Measurements from ENCODE around the gene PECR. TPM values are rescaled to one million over a fixed set of nuclear protein-coding genes. Genes with fewer than 3 reads are reported as not detected.
A peak's percentile ranks its signal among the peaks of the same experiment; 100 is the strongest.

The PECR gene
- total and polyA plus RNA-seq, 2 of the 13 experiments (the other 11 are each of a cell fraction or from before 2014, with no cell fraction given) = 151 to 153 TPM

GRCh38 chr2:216108967-216109921, 27.6 kb upstream of the PECR start, which contains the start of gene XRCC5 (continued):
- TF ChIP-seq ZC3H4 (CRISPR knock-in tag; IDR thresholded peaks at IDR 0.05; ENCODE audit: borderline replicate concordance) (no peak), ZNF788 (CRISPR knock-in tag; IDR thresholded peaks at IDR 0.05; ENCODE audit: borderline replicate concordance) (peak; percentile 99), FOXJ3 (CRISPR knock-in tag; IDR thresholded peaks at IDR 0.05; ENCODE audit: borderline replicate concordance) (peak; percentile 77; the same call in 1 of the 2 replicates), MAFG (CRISPR knock-in tag; IDR thresholded peaks at IDR 0.05) (no peak), ZNF841 (CRISPR knock-in tag; IDR thresholded peaks at IDR 0.05; ENCODE audit: borderline replicate concordance) (no peak), MTF1 (CRISPR knock-in tag; IDR thresholded peaks at IDR 0.05) (no peak), CEBPZ (IDR thresholded peaks at IDR 0.05; ENCODE audit: low read length) (no peak), ZNF713 (CRISPR knock-in tag; IDR thresholded peaks at IDR 0.05) (peak; percentile 87; the same call in 1 of the 2 replicates), HNF4A (CRISPR knock-in tag; IDR thresholded peaks at IDR 0.05) (peak; percentile 16; the same call in 1 of the 2 replicates), ZNF274 (CRISPR knock-in tag; IDR thresholded peaks at IDR 0.05) (peak; percentile 96), ZSCAN21 (CRISPR knock-in tag; IDR thresholded peaks at IDR 0.05; ENCODE audit: borderline replicate concordance) (peak; percentile 77), HINFP (CRISPR knock-in tag; IDR thresholded peaks at IDR 0.05; ENCODE audit: low read depth) (0 out of 2 replicates have a peak, but pooled peaks have one; percentile 81), KDM1A (CRISPR knock-in tag; IDR thresholded peaks at IDR 0.05) (no peak), SP5 (CRISPR knock-in tag; IDR thresholded peaks at IDR 0.05; ENCODE audit: borderline replicate concordance, low read depth) (peak; percentile 78), SKI (IDR thresholded peaks at IDR 0.05; ENCODE audit: partially characterized antibody) (no peak), GPN1 (CRISPR knock-in tag; IDR thresholded peaks at IDR 0.05; ENCODE audit: borderline replicate concordance) (no peak), ZNF572 (CRISPR knock-in tag; IDR thresholded peaks at IDR 0.05) (peak; percentile 97), GZF1 (CRISPR knock-in tag; IDR thresholded peaks at IDR 0.05) (peak; percentile 89; the same call in 1 of the 2 replicates)
- TF ChIP-seq, protein P1, sequence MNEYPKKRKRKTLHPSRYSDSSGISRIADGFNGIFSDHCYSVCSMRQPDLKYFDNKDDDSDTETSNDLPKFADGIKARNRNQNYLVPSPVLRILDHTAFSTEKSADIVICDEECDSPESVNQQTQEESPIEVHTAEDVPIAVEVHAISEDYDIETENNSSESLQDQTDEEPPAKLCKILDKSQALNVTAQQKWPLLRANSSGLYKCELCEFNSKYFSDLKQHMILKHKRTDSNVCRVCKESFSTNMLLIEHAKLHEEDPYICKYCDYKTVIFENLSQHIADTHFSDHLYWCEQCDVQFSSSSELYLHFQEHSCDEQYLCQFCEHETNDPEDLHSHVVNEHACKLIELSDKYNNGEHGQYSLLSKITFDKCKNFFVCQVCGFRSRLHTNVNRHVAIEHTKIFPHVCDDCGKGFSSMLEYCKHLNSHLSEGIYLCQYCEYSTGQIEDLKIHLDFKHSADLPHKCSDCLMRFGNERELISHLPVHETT (CRISPR knock-in tag; conservative IDR thresholded peaks at IDR 0.05) = peak; percentile 95
- TF ChIP-seq, protein P2, sequence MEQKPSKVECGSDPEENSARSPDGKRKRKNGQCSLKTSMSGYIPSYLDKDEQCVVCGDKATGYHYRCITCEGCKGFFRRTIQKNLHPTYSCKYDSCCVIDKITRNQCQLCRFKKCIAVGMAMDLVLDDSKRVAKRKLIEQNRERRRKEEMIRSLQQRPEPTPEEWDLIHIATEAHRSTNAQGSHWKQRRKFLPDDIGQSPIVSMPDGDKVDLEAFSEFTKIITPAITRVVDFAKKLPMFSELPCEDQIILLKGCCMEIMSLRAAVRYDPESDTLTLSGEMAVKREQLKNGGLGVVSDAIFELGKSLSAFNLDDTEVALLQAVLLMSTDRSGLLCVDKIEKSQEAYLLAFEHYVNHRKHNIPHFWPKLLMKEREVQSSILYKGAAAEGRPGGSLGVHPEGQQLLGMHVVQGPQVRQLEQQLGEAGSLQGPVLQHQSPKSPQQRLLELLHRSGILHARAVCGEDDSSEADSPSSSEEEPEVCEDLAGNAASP (CRISPR knock-in tag; IDR thresholded peaks at IDR 0.05; ENCODE audit: borderline replicate concordance) = peak; percentile 81; the same call in 1 of the 2 replicates
